GM21515 (cell line): ENCODE results near the gene SEC24B.
"Not testable (repeated sequence)": the region's sequence is repeated elsewhere in the genome, so short reads cannot be mapped to it uniquely, and the experiment has no call there.

Experiments used
- ATAC-seq: cut with Tn5 transposase; IDR thresholded peaks from one replicate; pipeline ENCODE4 v1.9.1; 2021; ENCODE audit not compliant: unreplicated experiment

Gene SEC24B

GRCh38 chr4:109432203-109432602, 1.4 kb upstream of the SEC24B start:
- no peak for ATAC-seq

DNA sequence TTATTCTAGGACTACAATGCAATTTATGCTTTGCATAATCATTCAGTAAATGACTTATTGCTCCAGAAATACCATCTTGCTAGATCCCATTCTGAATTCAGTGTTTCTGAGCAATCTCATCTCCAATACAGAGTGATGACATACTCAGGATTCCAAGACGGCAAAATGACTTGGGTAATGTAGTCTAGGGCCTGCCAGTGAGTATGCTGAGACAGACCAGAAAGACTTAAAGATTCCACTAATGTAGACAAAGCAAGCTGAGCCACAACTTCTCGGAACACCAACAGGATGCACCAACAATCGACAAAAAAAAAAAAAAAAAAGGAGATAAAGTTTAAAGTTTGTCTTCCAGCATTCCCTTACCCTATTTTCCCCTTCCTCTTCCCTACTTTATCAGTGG, 919 bp upstream of the SEC24B start:
- no peak for ATAC-seq

DNA sequence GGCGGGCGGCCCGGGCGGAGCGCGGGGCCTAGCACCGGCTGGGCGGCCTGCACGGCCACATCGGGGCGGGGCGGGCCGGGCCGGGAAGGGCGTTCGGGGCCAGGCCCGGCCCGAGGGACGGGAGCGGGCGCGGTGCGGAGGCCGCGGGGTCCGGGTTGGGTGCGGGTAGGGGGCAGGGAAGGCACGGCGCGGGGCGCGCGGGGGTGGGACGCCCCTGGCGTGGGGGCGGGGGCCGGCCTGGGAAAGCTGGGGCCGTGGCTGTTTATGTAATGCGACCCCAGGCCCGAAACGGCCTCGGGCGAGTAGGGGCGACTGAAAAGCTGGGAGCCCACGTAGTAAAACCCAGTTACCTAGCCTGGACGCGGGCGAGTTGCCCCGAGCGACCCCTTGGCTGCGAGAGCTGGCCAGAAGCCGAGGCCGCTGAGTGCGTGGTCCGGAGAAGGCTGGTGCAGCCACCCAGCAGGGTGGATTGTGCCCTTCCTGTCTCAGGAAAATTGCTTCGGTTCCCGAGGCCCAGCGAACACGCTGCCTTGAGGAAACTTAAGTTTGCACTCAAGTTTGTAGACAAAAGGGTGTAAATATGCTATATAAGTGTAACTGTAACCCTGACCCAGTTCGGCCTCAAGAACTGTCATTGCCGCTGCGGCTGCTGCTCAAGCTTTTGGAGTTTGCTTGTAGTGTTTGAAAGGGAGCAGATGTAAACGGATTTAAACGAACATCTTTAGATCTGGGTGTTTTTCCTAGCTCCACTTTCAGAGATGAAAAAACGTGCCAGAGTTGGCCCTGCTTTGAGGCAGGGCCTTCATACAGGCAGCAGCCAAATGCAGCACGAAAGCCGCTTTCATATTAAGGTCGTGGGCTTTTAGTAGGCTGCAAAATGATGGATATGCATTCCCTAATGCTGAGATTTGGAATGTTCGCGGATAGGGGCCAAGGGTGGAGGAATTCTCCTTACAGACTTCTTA, 674 bp downstream of the SEC24B start:
- peak; percentile 42 for ATAC-seq

- ATAC-seq: no peak
These were observed 2.0 kb downstream of the SEC24B start for GRCh38 chr4:109435635-109436034.

- no peak for ATAC-seq
These were observed 2.9 kb downstream of the SEC24B start for GRCh38 chr4:109436504-109436903.

GRCh38 chr4:109440948-109441347, 7.3 kb downstream of the SEC24B start:
- ATAC-seq: no peak

- no peak for ATAC-seq
These were observed 8.3 kb downstream of the SEC24B start for GRCh38 chr4:109441862-109442458.

DNA sequence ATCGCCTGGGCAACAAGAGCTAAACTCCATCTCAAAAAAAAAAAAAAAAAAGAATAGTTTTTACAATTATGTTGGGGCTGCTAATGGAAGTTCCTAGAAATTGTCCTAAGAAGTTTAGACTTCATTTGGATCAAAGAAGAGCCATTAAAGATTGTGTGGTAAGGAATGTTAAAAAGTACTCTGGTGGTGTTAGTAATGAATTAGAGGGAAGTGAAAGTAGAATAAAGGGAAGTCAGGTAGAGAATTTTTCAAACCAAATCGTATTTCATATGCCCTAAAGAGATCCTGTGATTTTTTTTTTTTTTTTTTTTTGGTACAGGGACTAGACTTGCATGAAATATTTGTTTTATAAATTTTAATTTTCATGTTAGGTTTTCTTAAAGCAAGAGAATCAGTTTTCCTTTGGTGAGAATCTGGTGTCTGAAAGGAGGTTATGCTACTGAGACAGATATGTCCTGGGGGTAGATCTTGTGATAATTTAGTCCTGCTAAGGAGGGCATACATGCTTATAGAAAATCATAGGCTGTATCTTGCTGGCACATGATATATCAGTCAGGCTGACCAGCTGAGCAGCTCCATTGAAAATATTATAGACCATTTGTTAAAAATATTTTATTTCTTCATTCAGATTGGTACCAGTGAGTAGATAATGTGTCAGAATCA, 10.7 kb downstream of the SEC24B start:
- ATAC-seq: peak; percentile 53

DNA sequence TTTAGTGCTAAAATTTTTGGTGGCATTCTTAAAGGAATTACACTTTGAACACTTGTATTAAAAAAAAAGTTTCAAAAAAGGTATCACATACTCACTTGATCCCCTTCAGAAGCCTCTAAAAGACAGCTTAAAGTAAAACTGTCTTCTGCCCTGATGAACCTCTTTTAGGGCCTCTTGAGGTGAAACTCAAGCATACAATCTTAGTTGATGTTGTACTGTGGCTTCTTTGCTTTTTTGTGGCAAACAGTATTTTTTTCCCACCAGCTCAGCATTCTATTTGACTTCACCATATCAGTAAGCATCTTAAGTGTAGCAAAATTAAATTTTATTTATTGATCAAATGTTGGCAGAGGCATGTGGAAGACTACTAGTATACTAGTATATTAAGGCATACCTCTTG, 13.7 kb downstream of the SEC24B start:
- no peak for ATAC-seq

DNA sequence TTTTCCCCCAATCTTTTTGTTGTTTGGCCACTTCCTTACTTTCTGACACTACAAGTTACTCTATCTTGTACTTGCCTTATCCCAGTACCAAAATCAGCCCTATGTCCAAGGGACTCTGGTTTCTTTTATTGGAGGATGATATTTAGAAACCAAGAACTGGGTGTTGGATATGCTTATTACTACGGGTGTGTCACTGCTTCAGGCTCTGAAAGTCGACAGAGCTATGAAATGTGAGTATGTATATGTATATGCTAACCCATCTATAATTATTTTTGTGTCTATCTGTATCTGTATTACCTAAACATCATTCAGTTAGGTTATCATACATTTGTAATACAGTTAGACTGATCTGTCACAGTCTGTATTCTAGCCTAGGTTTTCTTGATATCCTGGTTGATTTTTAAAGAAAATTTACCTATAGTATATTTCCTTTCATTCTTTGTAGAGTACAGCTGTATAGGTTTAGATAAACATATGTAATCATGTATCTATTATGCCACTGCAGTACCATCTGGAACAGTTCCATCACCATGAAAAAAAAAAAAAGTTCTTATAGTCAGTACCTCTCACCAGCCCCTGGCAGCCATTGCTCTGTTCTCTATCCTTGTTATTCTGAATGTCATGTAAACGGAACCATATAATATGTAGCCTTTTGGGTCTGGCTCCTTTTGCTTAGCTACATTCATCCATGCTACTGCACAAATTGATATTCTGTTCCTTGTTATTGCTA, 18.1 kb downstream of the SEC24B start:
- no peak for ATAC-seq

DNA sequence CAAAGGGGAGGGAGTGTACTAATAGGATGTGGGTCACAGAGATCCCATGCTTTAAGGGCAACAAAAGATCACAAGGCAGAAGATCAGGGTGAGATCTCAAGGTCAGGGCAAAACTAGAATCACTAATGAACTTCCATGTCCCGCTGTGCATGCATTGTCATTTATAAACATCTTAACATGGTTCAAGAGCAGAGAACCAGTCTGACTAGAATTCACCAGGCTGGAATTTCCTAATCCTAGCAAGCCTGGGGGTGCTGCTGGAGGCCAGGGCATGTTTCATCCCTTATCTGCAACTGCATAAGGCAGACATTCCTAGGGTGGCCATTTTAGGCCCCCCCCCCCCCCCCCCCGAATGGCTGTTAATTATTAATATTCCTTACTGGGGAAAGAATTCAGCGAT, 19.5 kb downstream of the SEC24B start:
- ATAC-seq: not testable (repeated sequence)

GRCh38 chr4:109462297-109462696, 28.7 kb downstream of the SEC24B start:
- peak; percentile 72 for ATAC-seq

DNA sequence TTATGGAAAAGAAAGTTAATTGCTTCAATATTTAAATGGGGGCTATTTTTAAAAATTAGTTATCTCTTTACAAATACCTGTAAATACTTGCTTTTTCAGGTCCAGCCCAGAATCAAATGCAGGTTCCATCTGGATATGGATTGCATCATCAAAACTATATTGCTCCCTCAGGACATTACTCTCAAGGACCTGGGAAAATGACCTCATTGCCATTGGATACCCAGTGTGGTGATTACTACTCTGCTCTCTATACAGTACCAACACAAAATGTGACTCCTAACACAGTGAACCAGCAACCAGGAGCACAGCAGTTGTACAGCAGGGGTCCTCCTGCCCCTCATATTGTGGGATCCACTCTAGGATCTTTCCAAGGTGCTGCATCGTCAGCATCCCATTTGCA, 29.2 kb downstream of the SEC24B start:
- ATAC-seq: no peak

GRCh38 chr4:109465069-109465468, 31.5 kb downstream of the SEC24B start:
- no peak for ATAC-seq

GRCh38 chr4:109469915-109470314, 36.3 kb downstream of the SEC24B start:
- no peak for ATAC-seq

DNA sequence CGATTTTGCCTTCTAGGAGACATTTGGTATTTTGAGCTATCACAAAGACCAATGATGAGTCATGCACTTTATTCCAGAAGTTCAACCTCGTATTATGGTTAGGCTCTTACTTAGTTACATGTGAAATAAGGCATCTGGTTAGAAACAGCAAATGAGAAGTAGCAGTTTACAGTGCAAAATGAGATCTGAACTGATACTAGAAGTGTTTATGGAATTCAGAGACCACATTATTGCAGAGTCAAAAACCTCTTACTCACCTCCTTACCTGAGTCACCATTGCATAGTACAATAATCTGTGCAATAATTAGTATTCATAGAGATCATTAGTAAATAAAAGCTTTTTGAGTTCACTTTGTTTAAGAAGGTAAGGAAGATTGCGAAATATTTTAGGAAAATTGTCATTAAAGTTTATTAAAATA, 38.7 kb downstream of the SEC24B start:
- ATAC-seq: no peak

DNA sequence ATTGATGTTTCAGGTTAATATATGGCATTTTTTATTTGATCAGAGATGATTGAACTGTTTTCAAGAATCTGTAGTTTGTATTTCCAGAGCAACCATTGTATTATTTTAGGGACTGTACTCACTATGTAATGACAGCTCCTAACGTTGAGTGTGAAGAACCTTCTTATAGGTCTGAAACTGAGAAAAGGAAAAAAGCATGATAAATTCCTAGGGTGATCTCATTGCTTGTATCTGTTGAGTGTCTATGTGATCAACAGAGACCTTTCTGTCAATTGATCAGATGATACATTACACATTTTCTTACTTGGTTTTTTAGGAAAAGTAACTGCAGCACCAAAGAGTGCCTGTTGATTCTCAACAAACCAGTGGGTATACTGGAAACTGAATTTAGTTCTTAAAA, 40.2 kb downstream of the SEC24B start:
- no peak for ATAC-seq

DNA sequence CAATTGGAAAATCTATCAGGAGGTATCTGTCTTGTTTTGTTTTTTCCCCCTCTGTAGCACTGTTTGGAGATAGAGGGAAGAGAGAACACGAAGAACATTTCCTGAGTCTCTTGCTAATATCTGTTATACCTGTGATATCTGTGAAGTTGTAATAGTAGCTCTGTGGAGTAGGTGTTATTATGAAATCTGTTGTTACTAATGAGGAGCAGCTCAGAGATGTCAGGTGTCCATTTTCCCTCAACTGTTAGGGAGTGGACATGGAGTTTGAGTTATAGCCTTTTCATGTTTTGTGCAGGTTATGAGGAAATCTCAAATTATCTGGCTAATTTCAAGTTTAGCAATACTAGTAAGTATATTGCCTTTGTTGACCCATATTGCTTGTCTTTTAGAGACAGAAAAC, 52.4 kb downstream of the SEC24B start:
- ATAC-seq: no peak

DNA sequence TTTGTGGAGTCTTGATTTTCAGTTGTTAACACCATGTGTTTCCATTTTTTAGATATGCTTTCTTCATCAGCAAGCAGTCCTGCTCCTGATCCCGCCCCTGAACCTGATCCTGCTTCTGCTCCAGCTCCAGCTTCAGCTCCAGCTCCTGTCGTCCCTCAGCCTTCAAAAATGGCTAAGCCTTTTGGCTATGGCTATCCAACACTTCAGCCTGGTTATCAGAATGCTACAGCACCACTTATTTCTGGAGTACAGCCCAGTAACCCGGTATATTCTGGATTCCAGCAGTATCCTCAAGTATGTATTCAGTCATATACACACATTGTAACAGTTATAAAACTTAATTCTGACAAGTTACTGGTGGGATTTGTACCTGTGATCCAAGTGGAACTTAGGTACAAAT, 60.9 kb downstream of the SEC24B start:
- ATAC-seq: no peak

DNA sequence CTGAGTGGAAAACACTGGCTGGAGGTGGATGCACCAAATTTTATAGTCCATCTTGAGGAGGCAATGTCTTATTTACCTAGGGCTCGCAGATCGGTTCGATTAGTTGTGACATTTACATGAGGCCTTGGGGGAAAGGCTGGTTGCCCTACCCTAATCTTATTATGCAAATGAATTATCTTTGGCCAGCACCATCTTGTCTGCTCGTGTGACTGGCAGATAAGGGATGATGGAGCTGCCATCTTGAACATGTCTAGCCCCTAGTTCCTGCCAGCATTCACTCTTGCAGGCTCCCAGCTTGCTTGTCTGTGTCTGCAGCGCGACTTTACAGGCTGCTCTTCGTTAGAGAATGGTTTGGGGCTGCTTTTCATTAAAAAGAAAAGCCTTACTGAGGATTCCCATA, 61.9 kb downstream of the SEC24B start:
- ATAC-seq: no peak

- no peak for ATAC-seq
These were observed 63.3 kb downstream of the SEC24B start for GRCh38 chr4:109496875-109497274.
